Measurements from ENCODE around the gene E2F6. TPM values are rescaled to one million over a fixed set of nuclear protein-coding genes. Genes with fewer than 3 reads are reported as not detected.

E2F6 gene
- total RNA-seq, 1 donor from 2014 or later, result 10.9 TPM

DNA sequence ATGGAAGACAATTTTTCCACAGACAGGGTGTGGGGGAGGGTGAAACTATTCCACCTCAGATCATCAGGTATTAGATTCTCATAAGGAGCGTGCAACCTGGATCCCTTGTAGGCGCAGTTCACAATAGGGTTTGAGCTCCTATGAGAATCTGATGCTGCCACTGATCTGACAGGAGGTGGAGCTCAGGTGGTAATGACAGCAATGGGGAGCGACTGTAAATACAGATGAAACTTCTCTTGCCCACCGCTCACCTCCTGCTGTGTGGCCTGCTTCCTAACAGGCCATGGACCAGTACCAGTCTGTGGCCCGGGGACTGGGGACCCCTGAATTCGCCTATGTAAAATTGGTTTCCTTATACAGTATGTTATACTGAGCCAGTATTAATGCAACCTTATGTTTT is 27.3 kb upstream of the E2F6 start:
- intact Hi-C loops (cut with micrococcal nuclease), result no loop called here

GRCh38 chr2:11492720-11493119 is 26.8 kb upstream of the E2F6 start:
- intact Hi-C loops (cut with micrococcal nuclease), result no loop called here

DNA sequence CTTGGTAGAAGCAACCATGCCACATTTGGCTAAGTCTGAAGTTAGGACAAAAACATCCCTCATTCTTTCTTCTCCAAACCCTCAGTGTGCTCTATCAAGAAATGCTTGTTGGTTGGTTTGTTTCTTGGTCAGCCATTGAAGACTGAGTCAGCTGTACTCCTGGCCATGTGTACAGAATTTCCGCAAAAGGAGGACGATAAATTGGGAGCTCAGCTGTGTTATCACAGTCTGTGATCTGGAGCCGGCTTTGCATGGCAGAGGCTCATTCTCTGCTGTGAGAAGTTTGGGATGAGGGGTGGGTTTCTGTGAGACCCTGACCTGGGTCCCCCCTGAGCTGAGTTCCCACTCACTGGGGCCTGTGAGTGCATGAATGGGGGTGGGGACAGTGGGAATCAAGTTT is 26.3 kb upstream of the E2F6 start:
- intact Hi-C loops (cut with micrococcal nuclease), result no loop called here

- intact Hi-C loops (cut with micrococcal nuclease), result no loop called here
Observed at GRCh38 chr2:11491348-11491933, 25.5 kb upstream of the E2F6 start.

DNA sequence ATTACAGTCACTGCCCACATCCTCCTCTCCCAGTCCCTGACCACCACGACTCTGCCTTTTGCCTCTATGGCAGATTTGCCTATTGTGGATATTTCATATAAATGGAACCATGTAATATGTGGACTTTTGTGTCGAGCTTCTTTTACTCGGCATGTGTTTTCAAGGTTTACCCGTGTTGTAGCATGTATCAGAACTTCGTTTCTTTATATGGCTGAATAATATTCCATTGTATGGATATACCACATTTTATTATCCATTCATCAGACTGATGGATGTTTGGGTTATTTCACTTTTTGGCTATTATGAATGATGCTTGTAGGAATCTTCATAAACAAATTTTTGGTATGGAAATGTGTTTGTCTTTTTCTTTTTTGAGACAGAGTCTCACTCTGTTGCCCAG is 24.2 kb upstream of the E2F6 start:
- intact Hi-C loops (cut with micrococcal nuclease), result no loop called here

DNA sequence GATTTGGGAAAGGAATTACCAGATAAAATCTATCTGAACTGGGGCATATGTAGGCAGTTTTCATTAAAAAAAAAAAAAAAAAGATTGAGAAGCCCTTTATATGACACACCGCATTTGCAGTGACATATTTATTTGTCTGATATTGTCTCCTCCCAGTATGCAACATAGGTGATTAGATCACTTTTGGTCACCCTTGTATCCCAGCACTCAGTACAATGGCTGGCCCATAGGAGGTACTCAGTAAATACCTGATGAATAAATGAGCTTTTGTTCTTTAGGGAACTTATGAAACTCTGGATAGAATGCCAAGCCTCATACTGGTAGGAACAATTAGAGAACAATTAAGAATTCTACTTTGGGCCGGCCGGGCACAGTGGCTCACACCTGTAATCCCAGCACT is 22.8 kb upstream of the E2F6 start:
- intact Hi-C loops (cut with micrococcal nuclease), result no loop called here

DNA sequence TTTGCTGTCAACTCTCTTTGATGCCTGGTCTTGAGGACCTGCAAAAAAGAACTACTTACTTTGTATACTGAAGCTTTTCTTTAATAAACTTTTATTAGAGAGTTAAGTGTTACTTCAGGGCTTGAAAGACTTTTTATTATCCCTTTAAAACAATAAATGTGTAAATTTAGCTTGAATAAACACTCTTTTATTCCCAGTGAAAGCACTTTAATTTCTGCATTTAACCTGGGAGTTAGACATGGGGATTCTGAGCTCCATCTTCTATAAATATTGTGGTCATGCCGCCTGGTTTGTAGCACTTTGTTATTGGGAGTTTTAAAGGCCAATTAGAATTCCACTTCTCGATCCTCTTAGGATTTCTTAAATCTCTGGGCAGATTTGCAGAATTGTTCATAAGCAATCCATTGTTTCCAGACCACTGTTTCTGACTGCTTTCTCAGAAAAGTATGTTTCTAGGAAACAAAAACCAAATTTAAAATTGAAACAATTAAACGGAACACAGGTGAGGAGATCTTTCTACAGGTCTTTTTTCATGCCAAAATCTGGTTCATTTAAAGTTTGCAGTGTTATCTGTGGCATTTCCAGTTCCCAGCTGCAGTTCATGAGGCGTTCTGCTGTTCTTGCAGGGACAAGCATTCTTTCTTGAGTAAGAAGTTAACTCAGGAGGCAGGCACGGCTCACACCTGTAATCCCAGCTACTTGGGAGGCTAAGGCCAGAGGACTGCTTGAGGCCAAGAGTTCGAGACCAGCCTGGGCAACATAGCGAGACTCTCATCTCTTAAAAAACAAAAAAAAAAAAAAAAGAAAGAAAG is 18.1 kb upstream of the E2F6 start:
- intact Hi-C loops (cut with micrococcal nuclease), result no loop called here

DNA sequence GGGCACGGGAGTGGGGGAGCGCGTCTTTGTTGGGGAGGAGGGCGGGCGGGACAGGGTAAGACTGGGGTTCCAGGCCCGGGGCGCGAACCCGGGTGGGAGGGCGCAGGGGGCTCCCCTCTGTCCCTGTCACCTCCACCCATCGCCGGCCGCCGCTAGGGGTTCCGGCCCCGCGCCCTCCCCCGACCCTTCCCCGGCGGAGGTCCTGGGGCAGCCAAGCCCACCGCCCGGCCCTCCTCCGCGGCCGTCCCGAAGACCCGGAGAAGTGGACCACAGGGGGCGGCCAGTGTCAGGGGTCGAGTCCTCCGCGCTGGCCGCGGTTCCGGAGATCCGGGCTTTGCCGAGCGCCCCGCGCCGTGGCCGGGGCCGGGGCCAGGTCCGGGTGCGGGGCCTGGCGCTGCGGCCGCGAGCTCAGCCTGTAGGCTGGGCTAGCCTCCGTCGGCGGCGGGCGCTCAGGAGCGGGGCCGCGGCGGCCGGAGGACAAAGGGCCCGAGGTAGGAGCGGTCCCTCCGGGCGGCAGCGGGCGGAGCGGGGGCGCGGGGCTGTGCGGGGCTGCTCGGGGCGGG is 16.6 kb upstream of the E2F6 start:
- intact Hi-C loops (cut with micrococcal nuclease), result no loop called here

GRCh38 chr2:11481789-11482472 is 16.0 kb upstream of the E2F6 start:
- intact Hi-C loops (cut with micrococcal nuclease), result no loop called here

GRCh38 chr2:11481426-11481788 is 15.4 kb upstream of the E2F6 start:
- intact Hi-C loops (cut with micrococcal nuclease), result no loop called here

- intact Hi-C loops (cut with micrococcal nuclease), result no loop called here
Observed at GRCh38 chr2:11480859-11481258, 14.9 kb upstream of the E2F6 start.

DNA sequence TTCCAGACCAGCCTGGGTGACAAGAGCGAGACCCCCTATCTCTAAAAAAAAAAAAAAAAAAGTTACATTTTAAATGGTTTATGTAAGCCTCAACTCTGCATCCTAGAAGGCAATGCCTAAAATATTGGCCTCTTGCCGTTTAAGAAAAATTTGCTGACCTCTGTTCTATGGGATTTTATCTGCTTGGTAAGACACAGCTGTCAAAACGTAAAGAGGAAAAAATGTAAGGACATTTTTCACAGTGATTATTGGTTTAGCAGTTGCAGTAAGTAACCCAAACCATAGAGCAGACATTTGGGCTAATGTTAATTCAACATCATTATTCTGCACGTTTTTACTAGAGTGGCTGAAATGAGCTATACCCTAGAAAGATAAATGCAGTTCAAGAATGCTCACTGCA is 14.4 kb upstream of the E2F6 start:
- intact Hi-C loops (cut with micrococcal nuclease), result no loop called here

GRCh38 chr2:11478899-11479605 is 13.1 kb upstream of the E2F6 start:
- intact Hi-C loops (cut with micrococcal nuclease), result loop anchor here (1.0 to 5.0 kb wide), 3 partner anchors 105 to 298 kb away; no protein-coding TSS in a partner anchor

DNA sequence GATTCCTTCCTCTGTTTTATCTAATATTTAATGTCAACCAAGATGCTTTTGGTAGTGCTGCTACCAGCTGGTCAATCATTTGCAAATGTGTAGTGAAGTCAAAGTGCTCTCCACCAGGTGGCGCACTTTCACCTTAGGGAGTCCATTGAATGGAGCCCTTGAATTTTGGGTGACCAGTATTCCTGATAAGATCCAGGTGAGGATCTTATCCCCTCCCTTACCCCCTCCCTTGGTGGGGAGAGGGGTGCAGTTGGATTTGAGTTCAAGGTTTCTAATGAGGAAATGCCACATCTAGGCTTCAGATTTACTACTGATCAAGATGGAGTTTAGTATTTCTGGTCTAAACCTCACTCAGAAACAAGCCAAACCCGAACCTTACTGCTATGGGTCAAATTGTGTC is 12.0 kb upstream of the E2F6 start:
- intact Hi-C loops (cut with micrococcal nuclease), result loop anchor here (1.0 to 5.0 kb wide), 3 partner anchors 106 to 299 kb away; no protein-coding TSS in a partner anchor

GRCh38 chr2:11473659-11474433 is 7.9 kb upstream of the E2F6 start:
- intact Hi-C loops (cut with micrococcal nuclease), result no loop called here

DNA sequence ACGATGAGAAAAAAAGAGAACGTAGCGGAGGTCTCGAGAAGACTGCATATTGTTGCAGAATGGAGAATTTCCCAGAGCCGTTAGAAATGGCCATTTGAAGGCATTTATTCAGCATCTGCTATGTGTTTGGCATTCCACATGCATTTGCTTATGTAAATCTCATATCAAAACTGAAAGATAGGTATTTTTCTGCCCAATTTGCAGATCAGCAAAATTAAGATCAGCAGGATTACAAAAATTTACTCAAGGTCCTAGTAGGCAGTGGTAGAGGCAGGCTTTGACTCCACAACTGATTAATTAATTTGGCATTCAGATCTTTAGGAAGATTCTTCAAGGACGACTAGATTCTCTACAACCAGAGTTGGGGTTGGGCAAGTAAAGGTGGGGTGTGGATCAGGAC is 1.8 kb upstream of the E2F6 start:
- intact Hi-C loops (cut with micrococcal nuclease), result loop anchor here (5.0 kb wide), 1 partner anchor 125 kb away; the partner anchor contains the start of gene ROCK2

DNA sequence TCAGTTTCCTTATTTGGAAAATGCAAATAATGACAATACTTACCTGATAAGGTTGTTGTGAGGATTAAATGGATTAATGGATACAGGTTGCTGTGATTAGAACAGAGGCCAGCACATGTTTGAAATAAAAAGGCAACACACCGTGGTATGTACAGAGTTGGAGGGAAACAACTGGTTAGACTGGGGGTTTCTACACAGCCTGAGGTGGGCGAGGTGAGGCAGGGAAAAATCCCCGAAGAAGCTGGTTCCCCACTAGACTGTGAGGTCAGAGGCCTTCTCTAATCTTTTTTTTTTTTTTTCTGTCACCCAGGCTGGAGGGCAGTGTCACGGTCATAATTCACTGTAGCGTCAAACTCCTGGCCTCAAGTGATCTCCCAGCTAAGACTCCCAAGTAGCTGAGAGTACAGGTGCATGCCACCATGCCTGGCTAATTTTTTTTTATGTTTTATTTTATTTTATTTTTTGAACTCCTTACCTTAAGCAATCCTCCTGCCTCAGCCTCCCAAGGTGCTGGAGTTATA is 1.2 kb upstream of the E2F6 start:
- intact Hi-C loops (cut with micrococcal nuclease), result loop anchor here (5.0 kb wide), 1 partner anchor 125 kb away; the partner anchor contains the start of gene ROCK2

GRCh38 chr2:11466307-11467128 is 557 bp upstream of the E2F6 start:
- intact Hi-C loops (cut with micrococcal nuclease), result loop anchor here (5.0 kb wide), 1 partner anchor 124 kb away; the partner anchor contains the start of gene ROCK2

- intact Hi-C loops (cut with micrococcal nuclease), result loop anchor here (1.0 to 5.0 kb wide), 3 partner anchors 123 to 333 kb away; partner anchors contain the start of genes ROCK2 and SLC66A3
Observed at GRCh38 chr2:11465110-11465484, 864 bp downstream of the E2F6 start.

All from T-helper 2 cell treated with Interferon-gamma antibody and Interleukin-4, amounts not matched to agents 100 ng/mL and 5 ng/mL, for 36 hours (primary cell).